Thoracic aorta (tissue), 2 donors: ENCODE data around the gene ZNF442. TPM values are rescaled to one million over a fixed set of nuclear protein-coding genes. Genes with fewer than 3 reads are reported as not detected.
"Not testable (repeated sequence)": the region's sequence is repeated elsewhere in the genome, so short reads cannot be mapped to it uniquely, and the experiment has no call there.

Experiments used
- ATAC-seq: fragments of 150-250 bp; one replicate; pipeline ENCODE4 v1.8.0; 2017; ENCODE audit warnings: low read depth; ENCODE audit not compliant: insufficient number of reproducible peaks, low FRiP score
- DNase-seq: peaks from one replicate; pipeline ENCODE4 v3.0.0-alpha.2; 2020; ENCODE audit warnings: low spot score
- H3K27ac ChIP-seq, 2 donors: fragments of 200-600 bp; sonication (generic); 1 replicate in 1 of 2; 2 replicates in 1 of 2; pipeline ENCODE4 v1.5.1; 2016; ENCODE audit warnings: mild to moderate bottlenecking in 2 of 2, moderate library complexity in 2 of 2
- H3K27me3 ChIP-seq: fragments of 200-600 bp; sonication (generic); replicated peaks from 2 replicates; pipeline ENCODE4 v1.6.0; 2016; ENCODE audit warnings: mild to moderate bottlenecking; ENCODE audit not compliant: insufficient read depth
- H3K36me3 ChIP-seq: fragments of 200-600 bp; sonication (generic); one replicate; pipeline ENCODE4 v1.5.1; 2016
- H3K4me1 ChIP-seq, 2 donors: fragments of 200-600 bp; sonication (generic); 1 replicate in 1 of 2; 2 replicates in 1 of 2; pipeline versions ENCODE4 v1.5.1 to v1.6.0; 2016; ENCODE audit warnings: low read depth in 2 of 2, mild to moderate bottlenecking in 1 of 2; ENCODE audit not compliant: control insufficient read depth in 1 of 2
- H3K4me3 ChIP-seq: fragments of 200-600 bp; sonication (generic); 2 replicates; pipeline ENCODE4 v1.5.1; 2016; ENCODE audit warnings: mild to moderate bottlenecking
- H3K9me3 ChIP-seq: fragments of 200-600 bp; sonication (generic); 2 replicates; pipeline ENCODE4 v1.5.1; 2016
- CTCF ChIP-seq: fragments of 200-600 bp; sonication (generic); IDR thresholded peaks from one replicate; pipeline ENCODE4 v1.5.1; 2019; ENCODE audit warnings: antibody characterized with exemption
- total RNA-seq, 2 donors: library from RNA; depleted of rRNA; stranded (reverse); fragments of >200 nt; gene quantifications; one replicate each; pipeline versions ENCODE4 v1.1.0 to v1.2.3, GENCODE V29; 2016

ZNF442 gene
- total RNA-seq, 2 donors from 2014 or later, result 0.81 to 11.1 TPM

- ATAC-seq, result no peak
- Histone ChIP-seq H3K9me3 (peaks cover 30% of the 10 kb centered on the region), H3K27ac (no peak overlapping the region), H3K4me1 (no peaks in the 10 kb centered on the region), H3K4me3 (no peak overlapping the region), H3K36me3 (peaks cover 16% of the 10 kb centered on the region), H3K27me3 (no peaks in the 10 kb centered on the region)
- TF ChIP-seq CTCF, result no peak
- no peak for DNase-seq
These were observed 14.9 kb upstream of the ZNF442 start for GRCh38 chr19:12380444-12380737.

- no peak for TF ChIP-seq CTCF
- H3K27me3 ChIP-seq, result no peaks in the 10 kb centered on the region
- DNase-seq (no peak), ATAC-seq (no peak)
- H3K9me3 ChIP-seq, result peaks cover 30% of the 10 kb centered on the region
- no peak overlapping the region for H3K4me3 ChIP-seq
- H3K27ac ChIP-seq, result no peak overlapping the region
- peaks cover 16% of the 10 kb centered on the region for H3K36me3 ChIP-seq
- no peaks in the 10 kb centered on the region for H3K4me1 ChIP-seq
These were observed 14.4 kb upstream of the ZNF442 start for GRCh38 chr19:12379732-12380443.

DNA sequence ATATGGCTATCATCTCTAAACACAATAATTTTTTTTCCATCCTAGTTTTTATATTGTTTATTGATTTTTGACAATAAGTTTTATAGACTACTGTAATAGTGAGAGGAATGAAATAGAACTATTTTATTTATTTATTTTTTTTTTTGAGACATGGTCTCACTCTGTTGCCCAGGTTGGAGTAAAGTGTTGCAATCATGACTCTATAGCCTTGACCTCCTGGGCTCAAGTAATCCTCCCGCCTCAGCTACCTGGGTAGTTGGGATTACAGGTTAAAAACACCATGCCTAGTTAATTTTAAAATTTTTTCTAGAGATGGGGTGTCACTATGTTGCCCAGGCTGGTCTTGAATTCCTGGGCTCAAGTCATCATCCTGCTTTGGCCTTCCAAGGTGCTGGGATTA lies 8.5 kb upstream of the ZNF442 start:
- DNase-seq, result no peak
- no peak for ATAC-seq
- Histone ChIP-seq H3K4me1 (no peaks in the 10 kb centered on the region), H3K27ac (no peak overlapping the region), H3K9me3 (peaks cover 9% of the 10 kb centered on the region), H3K27me3 (no peaks in the 10 kb centered on the region), H3K4me3 (no peak overlapping the region), H3K36me3 (no peaks in the 10 kb centered on the region)
- TF ChIP-seq CTCF, result no peak

- Histone ChIP-seq H3K4me1 (peaks cover 3 to 20% of the 10 kb centered on the region in 2 donors), H3K4me3 (peak overlapping the region; percentile 91), H3K9me3 (no peaks in the 10 kb centered on the region), H3K27ac (peak overlapping the region; percentile 83 to 88), H3K36me3 (no peaks in the 10 kb centered on the region), H3K27me3 (no peaks in the 10 kb centered on the region)
- DNase-seq (no peak), ATAC-seq (no peak)
- TF ChIP-seq CTCF, result no peak
These were observed 870 bp downstream of the ZNF442 start for GRCh38 chr19:12364391-12365235.

- not testable (repeated sequence) for H3K9me3 ChIP-seq, DNase-seq, ATAC-seq, H3K27me3 ChIP-seq, H3K4me3 ChIP-seq, H3K36me3 ChIP-seq, H3K27ac ChIP-seq
- H3K4me1 ChIP-seq, result peaks cover 3 to 20% of the 10 kb centered on the region in 2 donors
These were observed 3.2 kb downstream of the ZNF442 start for GRCh38 chr19:12362236-12362635.
